GM10266 (cell line): ENCODE measurements around the gene HIF1A.

ENCODE experiments used
- DNase-seq: peaks from one replicate; pipeline ENCODE4 v3.0.0; 2012; ENCODE audit errors: extremely low spot score
- CTCF ChIP-seq: IDR thresholded peaks from 2 replicates; pipeline ENCODE4 v1.5.1; 2012; ENCODE audit warnings: mild to moderate bottlenecking, low read depth; ENCODE audit not compliant: control insufficient read depth, insufficient read depth; ENCODE audit errors: missing control alignments

HIF1A gene

GRCh38 chr14:61691495-61691894 lies 3.8 kb upstream of the HIF1A start:
- no peak for TF ChIP-seq CTCF
- DNase-seq, result no peak

GRCh38 chr14:61694039-61694438 lies 1.3 kb upstream of the HIF1A start:
- no peak for TF ChIP-seq CTCF
- DNase-seq, result no peak

GRCh38 chr14:61695695-61696527 lies 598 bp downstream of the HIF1A start:
- TF ChIP-seq CTCF, result no peak
- peak; percentile 31 for DNase-seq

GRCh38 chr14:61696753-61697318 lies 1.5 kb downstream of the HIF1A start:
- no peak for DNase-seq
- no peak for TF ChIP-seq CTCF

- TF ChIP-seq CTCF, result no peak
- no peak for DNase-seq
Measured at GRCh38 chr14:61698206-61698980, 3.1 kb downstream of the HIF1A start.

- DNase-seq, result no peak
- no peak for TF ChIP-seq CTCF
Measured at GRCh38 chr14:61699027-61699426, 3.7 kb downstream of the HIF1A start.
